GM12864 (cell line): ENCODE data around the gene KRT85.

ENCODE experiments used
- DNase-seq: peaks from one replicate; pipeline ENCODE4 v3.0.0-alpha.2; 2011; ENCODE audit warnings: low read depth
- H3K4me3 ChIP-seq: 2 replicates; pipeline ENCODE4 v1.5.1; 2011; ENCODE audit warnings: mild to moderate bottlenecking, low read depth, low read length, control low read depth
- CTCF ChIP-seq: IDR thresholded peaks from 2 replicates; pipeline ENCODE4 v1.5.1; 2011; ENCODE audit warnings: low read depth, mild to moderate bottlenecking, moderate library complexity, low read length, control low read depth, inconsistent platforms; ENCODE audit errors: missing control alignments

The KRT85 gene

DNA sequence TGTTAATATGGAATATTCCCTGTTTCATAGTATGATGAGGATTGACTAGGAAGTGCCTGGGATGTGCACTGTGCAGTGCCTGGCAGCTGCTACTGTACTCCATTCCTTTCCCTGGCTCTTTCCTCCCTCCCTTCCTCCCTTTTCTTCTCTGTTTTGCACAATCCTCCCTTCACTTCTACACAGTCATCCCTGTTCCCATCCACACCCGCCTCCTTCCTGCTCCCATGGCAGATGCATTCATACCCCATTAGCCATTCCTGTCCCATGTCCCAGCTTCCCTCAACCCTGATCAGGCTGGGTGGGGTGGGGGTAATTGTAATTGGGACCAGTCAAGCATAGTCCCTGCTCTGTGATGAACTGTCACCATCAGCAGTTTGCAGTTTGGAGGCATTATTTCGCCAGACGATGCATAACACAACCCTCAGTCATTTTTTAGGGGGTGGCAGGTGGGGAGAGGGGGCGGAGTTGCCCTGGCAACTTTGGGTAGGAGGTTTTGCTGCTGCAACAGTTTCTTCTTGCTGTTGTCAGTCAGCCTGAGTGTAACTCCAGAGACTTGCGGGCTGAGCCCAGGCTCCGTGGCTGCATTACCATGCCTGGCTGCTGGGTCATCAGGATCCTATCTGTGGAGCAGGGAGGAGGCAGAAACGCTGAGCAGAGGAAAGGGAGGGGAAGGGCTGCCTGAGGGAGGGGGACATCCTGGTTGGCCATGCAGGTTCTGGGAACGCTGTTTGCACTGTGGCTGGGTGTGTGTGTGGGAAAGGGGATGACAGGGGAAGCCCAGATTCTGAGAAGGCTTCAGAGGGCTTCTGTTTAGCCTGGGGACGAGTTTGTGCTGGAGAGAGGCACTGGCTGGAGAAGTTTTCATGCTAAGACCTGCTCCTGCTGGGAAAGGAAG lies 22.3 kb upstream of the KRT85 start:
- no peak for DNase-seq
- TF ChIP-seq CTCF, result no peak
- no peak overlapping the region for H3K4me3 ChIP-seq

- no peak overlapping the region for H3K4me3 ChIP-seq
- DNase-seq, result no peak
- TF ChIP-seq CTCF, result no peak
Measured at GRCh38 chr12:52387859-52388258, 20.6 kb upstream of the KRT85 start.

GRCh38 chr12:52385226-52385702 lies 18.0 kb upstream of the KRT85 start, which contains the start of gene KRT84:
Gene KRT84 (minus strand): TSS chr12:52385652. CDS start chr12:52385585, 67 bp downstream.
- no peak for TF ChIP-seq CTCF
- H3K4me3 ChIP-seq, result no peak within 1 kb of the TSS
- no peak for DNase-seq

- no peak for TF ChIP-seq CTCF
- DNase-seq, result no peak
- no peak overlapping the region for H3K4me3 ChIP-seq
Measured at GRCh38 chr12:52383331-52383730, 16.1 kb upstream of the KRT85 start.

DNA sequence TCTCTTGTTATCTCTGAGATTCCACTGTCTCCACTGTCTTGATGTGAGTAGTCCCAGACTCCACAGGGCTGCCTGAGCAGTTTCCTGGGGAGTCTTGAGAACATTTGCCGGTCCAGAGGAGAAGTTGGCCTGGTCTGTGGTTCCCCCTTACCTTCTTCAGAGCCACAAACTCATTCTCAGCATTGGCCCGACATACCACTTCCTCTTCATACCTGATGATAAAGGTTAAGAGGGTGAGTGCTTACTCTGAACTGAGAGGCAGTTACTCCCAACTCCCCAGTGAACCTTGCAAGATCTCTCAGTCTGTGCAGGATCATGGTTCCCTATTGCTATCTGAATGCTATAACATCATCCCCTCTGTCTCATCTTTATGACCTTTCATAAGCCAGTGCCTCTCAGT lies 15.6 kb upstream of the KRT85 start:
- no peak for DNase-seq
- no peak for TF ChIP-seq CTCF
- H3K4me3 ChIP-seq, result no peak overlapping the region

DNA sequence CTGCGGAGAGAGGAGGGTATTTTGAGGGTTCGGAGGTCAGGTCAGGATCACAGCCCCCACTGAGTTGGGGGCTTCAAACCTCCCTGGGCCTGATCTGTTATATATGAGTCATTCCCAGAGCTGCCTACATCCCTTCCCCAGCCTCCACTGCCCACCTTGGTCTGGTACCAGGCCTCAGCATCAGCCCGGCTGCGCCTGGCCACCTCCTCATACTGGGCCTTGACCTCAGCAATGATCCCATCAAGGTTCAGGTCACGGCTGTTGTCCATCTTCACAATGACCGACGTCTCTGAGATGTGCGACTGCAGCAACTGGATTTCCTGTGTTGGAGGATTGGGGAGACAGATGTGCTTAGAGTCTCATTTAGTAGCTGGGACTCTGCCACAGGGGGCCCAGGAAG lies 13.9 kb upstream of the KRT85 start:
- H3K4me3 ChIP-seq, result no peak overlapping the region
- no peak for DNase-seq
- TF ChIP-seq CTCF, result no peak
